A673 (cell line): Measurements from ENCODE around the gene ENO1. TPM values are rescaled to one million over a fixed set of nuclear protein-coding genes. Genes with fewer than 3 reads are reported as not detected.

Experiments
- BruUV-seq: library from RNA; stranded (reverse); fragments of 400-500 nt; replicated peaks from 2 replicates; lab custom pipeline; 2021; lab: Mats Ljungman, UMichigan
- CTCF ChIA-PET: fragments of 300-600 bp; sonication (Branson Sonifier 250); formaldehyde crosslinking; loops from one replicate; lab custom pipeline; 2022; ENCODE audit warnings: antibody characterized with exemption; lab: Charles Lee
- POLR2A ChIA-PET: fragments of 300-600 bp; sonication (Branson Sonifier 250); formaldehyde crosslinking; loops from one replicate; lab custom pipeline; 2022; ENCODE audit warnings: antibody characterized with exemption; ENCODE audit not compliant: low non-redundant PET; lab: Charles Lee
- DNase-seq: peaks from one replicate; pipeline ENCODE4 v3.0.0-alpha.2; 2015; ENCODE audit warnings: low spot score
- H3K27ac ChIP-seq: fragments of 200-600 bp; sonication (generic); 2 replicates; pipeline ENCODE4 v1.5.1; 2016; ENCODE audit warnings: mixed run types, low read depth, mild to moderate bottlenecking, mixed read lengths, antibody characterized with exemption, low read length; ENCODE audit not compliant: poor library complexity, severe bottlenecking
- H3K27me3 ChIP-seq: fragments of 200-600 bp; sonication (generic); replicated peaks from 2 replicates; pipeline ENCODE4 v1.6.1; 2017; ENCODE audit warnings: mixed run types, low read depth, mild to moderate bottlenecking, mixed read lengths, antibody characterized with exemption, low read length; ENCODE audit not compliant: insufficient read depth, poor library complexity
- H3K36me3 ChIP-seq: fragments of 200-600 bp; sonication (generic); 2 replicates; pipeline ENCODE4 v1.6.1; 2016; ENCODE audit warnings: mixed run types, mild to moderate bottlenecking, mixed read lengths, antibody characterized with exemption, low read length; ENCODE audit not compliant: insufficient read depth, poor library complexity, severe bottlenecking
- H3K4me1 ChIP-seq: fragments of 200-600 bp; sonication (generic); 2 replicates; pipeline ENCODE4 v1.6.1; 2017; ENCODE audit warnings: mixed run types, mild to moderate bottlenecking, mixed read lengths, antibody characterized with exemption, low read length; ENCODE audit not compliant: insufficient read depth, poor library complexity, severe bottlenecking
- H3K4me3 ChIP-seq: fragments of 200-600 bp; sonication (generic); 2 replicates; pipeline ENCODE4 v1.5.1; 2016; ENCODE audit warnings: low read depth, mixed run types, mild to moderate bottlenecking, mixed read lengths, low read length; ENCODE audit not compliant: poor library complexity, severe bottlenecking
- H3K9me3 ChIP-seq: fragments of 200-600 bp; sonication (generic); 2 replicates; pipeline ENCODE4 v1.6.1; 2016; ENCODE audit warnings: mixed run types, low read depth, mild to moderate bottlenecking, mixed read lengths, antibody characterized with exemption, low read length; ENCODE audit not compliant: poor library complexity, severe bottlenecking
- CTCF ChIP-seq: fragments of 300-800, 200-600 bp; sonication (generic); conservative IDR thresholded peaks from 2 replicates; pipeline ENCODE4 v1.5.1; 2017; ENCODE audit warnings: low read depth, mild to moderate bottlenecking, antibody characterized with exemption, low read length, moderate library complexity, mixed read lengths
- EZH2 ChIP-seq: fragments of 200-600 bp; sonication (generic); IDR thresholded peaks from 2 replicates; pipeline ENCODE4 v1.6.1; 2017; ENCODE audit warnings: borderline replicate concordance, low read depth, mild to moderate bottlenecking, mixed read lengths, antibody characterized with exemption, low read length; ENCODE audit not compliant: poor library complexity, severe bottlenecking
- intact Hi-C: fragments of 100-400 bp; cut with micrococcal nuclease; formaldehyde crosslinking; loops from one replicate; pipeline ENCODE4 v1.10.0; 2022; ENCODE audit not compliant: unreplicated experiment
- total RNA-seq: library from RNA; stranded (reverse); gene quantifications from 2 replicates; pipeline ENCODE4 v1.2.3, GENCODE V29; 2021

ENO1 gene
- total RNA-seq, 1 experiment from 2014 or later, result 2,659 TPM

DNA sequence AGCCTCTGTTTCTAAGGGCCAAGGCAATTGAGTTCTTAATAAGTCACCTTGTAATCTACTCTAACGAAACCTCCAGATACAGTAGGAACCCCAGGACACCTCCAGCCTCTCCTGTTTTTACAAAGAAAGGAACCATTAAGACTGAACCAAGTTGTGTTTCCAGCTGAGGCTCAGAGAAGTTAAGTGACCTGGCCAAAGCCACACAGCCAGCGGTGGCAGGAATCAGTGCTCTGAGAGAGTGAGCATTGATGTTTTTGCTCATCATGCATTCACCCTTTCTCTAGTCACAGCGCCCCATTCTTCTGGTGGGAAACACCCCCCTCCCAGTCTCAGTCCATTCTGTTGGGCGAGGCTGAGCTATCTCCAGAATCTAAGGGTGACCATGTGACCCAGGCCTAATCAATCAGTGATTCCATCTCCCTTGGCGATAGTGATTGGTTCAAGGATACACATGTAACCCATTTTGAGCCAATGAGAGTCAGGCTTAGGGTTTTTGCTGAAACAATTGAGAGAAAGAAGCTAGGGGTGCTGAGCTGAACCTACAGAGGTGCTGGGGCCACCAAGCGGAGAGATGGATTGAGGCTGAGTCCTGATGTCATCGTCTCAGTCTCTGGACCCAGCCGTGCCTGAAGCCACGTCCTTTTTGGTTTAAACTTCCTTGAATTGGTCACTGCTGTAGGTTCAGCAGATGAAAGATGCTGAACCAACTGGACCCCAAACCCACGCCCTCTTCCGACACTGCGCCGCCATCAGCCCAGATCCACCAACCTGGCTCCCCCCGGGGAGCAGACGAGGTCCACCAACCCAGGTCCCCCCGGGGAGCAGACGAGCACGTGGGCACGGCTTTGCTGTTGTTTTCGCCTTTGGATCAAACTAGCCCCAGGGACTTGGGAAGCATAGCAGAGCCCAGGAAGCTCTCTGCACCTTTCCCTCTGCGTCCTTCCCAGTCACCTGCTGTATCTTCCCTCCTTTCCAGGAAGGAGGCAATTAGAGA is 33.1 kb downstream of the ENO1 start:
- Histone ChIP-seq H3K4me1 (peaks cover 8% of the 10 kb centered on the region), H3K9me3 (no peaks in the 10 kb centered on the region), H3K27ac (no peak overlapping the region), H3K4me3 (no peak overlapping the region), H3K36me3 (no peaks in the 10 kb centered on the region), H3K27me3 (no peaks in the 10 kb centered on the region)
- ChIA-PET POLR2A (no interaction called here), CTCF (no interaction called here)
- intact Hi-C loops, result loop anchor here (5.0 to 10.0 kb wide), 2 partner anchors 133 to 861 kb away; no protein-coding TSS in a partner anchor
- TF ChIP-seq CTCF, result no peak
- no peak for TF ChIP-seq EZH2
- BruUV-seq, result no TSS peak
- no peak for DNase-seq

DNA sequence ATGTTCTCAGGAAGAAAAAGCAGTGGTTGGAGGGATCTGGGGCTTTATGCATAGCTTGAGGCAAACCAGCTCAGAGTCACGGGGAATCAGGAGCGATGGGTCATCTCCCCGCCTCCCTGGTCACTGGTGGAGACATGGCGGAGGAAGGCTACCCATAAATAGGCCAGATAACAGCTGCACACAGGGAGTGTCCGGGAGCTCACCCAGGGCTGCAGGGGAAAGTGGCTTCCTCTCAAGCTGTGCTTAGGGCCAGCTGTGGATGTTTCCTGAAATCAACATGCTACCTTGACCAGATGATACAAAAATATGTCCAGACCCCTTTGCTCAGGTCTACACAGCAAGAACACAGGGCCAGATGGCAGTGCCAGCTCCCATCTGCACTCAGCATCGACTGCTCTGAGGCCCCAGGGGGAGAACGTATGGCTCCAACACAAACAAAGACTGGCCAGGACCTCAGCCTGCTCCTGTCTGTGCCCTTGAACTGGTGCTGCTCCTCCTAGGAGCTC is 33.9 kb downstream of the ENO1 start:
- H3K27me3 ChIP-seq, result no peaks in the 10 kb centered on the region
- ChIA-PET POLR2A (no interaction called here), CTCF (no interaction called here)
- H3K27ac ChIP-seq, result no peak overlapping the region
- intact Hi-C loops, result loop anchor here (5.0 to 10.0 kb wide), 2 partner anchors 132 to 860 kb away; no protein-coding TSS in a partner anchor
- no peaks in the 10 kb centered on the region for H3K36me3 ChIP-seq
- no peak overlapping the region for H3K4me3 ChIP-seq
- H3K4me1 ChIP-seq, result peaks cover 8% of the 10 kb centered on the region
- H3K9me3 ChIP-seq, result no peaks in the 10 kb centered on the region
- no peak for DNase-seq
- no TSS peak for BruUV-seq
- TF ChIP-seq EZH2, result no peak
- TF ChIP-seq CTCF, result no peak

DNA sequence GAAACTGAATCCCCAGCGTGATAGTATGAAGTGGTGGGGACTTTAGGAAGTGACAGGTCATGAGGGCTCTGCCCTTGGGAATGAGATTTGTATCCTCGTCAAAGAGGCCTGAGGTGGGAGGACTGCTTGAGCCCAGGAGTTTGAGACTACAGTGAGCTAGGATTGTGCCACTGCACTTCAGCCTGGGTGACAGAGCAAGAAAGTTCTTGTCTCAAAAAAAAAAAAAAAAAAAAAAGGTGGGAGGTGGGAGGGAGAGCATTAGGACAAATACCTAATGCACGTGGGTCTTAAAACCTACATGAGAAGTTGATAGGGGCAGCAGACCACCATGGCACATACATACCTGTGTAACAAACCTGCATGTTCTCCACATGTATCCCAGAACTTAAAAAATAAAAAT is 37.1 kb downstream of the ENO1 start:
- H3K4me3 ChIP-seq, result no peak overlapping the region
- H3K27ac ChIP-seq, result no peak overlapping the region
- TF ChIP-seq EZH2 (no peak), CTCF (no peak)
- peaks cover 3% of the 10 kb centered on the region for H3K4me1 ChIP-seq
- H3K36me3 ChIP-seq, result no peaks in the 10 kb centered on the region
- no peaks in the 10 kb centered on the region for H3K9me3 ChIP-seq
- no TSS peak for BruUV-seq
- ChIA-PET CTCF (no interaction called here), POLR2A (no interaction called here)
- H3K27me3 ChIP-seq, result no peaks in the 10 kb centered on the region
- intact Hi-C loops, result loop anchor here (10.0 kb wide), 1 partner anchor 857 kb away; no protein-coding TSS in a partner anchor
- DNase-seq, result no peak
